CD14-positive monocyte (primary cell): Measurements from ENCODE around the gene TBX15. TPM values are rescaled to one million over a fixed set of nuclear protein-coding genes. Genes with fewer than 3 reads are reported as not detected.

Experiments used
- DNase-seq, 3 donors: peaks; one replicate each; pipeline ENCODE4 v3.0.0-alpha.2; 2011 to 2022
- H2AFZ ChIP-seq: 2 replicates; pipeline ENCODE4 v1.6.0; 2012; ENCODE audit warnings: mild to moderate bottlenecking, low read depth, low read length, inconsistent platforms; ENCODE audit not compliant: insufficient read depth, poor library complexity, severe bottlenecking
- H3K27ac ChIP-seq, 2 donors: 1 replicate in 1 of 2; 2 replicates in 1 of 2; pipeline ENCODE4 v1.5.1; 2012 to 2013; ENCODE audit warnings: low read length in 2 of 2, control low read depth in 1 of 2, inconsistent platforms in 1 of 2, low read depth in 1 of 2, mild to moderate bottlenecking in 1 of 2
- H3K27me3 ChIP-seq, 2 donors: one replicate each; pipeline versions ENCODE4 v1.6.0 to v1.6.1; 2011 to 2013; ENCODE audit warnings: low read length in 2 of 2; ENCODE audit not compliant: control insufficient read depth in 2 of 2, insufficient read depth in 2 of 2
- H3K36me3 ChIP-seq, 2 donors: replicated peaks in 1 of 2; 1 replicate in 1 of 2; 2 replicates in 1 of 2; pipeline versions ENCODE4 v1.5.1 to v1.6.1; 2012 to 2013; ENCODE audit warnings: low read length in 2 of 2, control low read depth in 1 of 2, inconsistent platforms in 1 of 2, mild to moderate bottlenecking in 1 of 2; ENCODE audit not compliant: insufficient read depth in 2 of 2, control insufficient read depth in 1 of 2
- H3K4me1 ChIP-seq, 2 donors: 1 replicate in 1 of 2; 2 replicates in 1 of 2; pipeline versions ENCODE4 v1.5.1 to v1.6.1; 2012 to 2013; ENCODE audit warnings: low read length in 2 of 2, control low read depth in 1 of 2, inconsistent platforms in 1 of 2, mild to moderate bottlenecking in 1 of 2, moderate library complexity in 1 of 2; ENCODE audit not compliant: insufficient read depth in 2 of 2, control insufficient read depth in 1 of 2
- H3K4me2 ChIP-seq: replicated peaks from 2 replicates; pipeline ENCODE3; 2012; ENCODE audit warnings: low read length, moderate library complexity, mild to moderate bottlenecking; ENCODE audit not compliant: poor library complexity, severe bottlenecking; ENCODE audit errors: extremely low read depth
- H3K4me3 ChIP-seq, 3 experiments: fragments of 200-600 bp in 1 of 3; sonication (generic) in 1 of 3; replicated peaks in 1 of 3; 1 replicate in 2 of 3; 2 replicates in 1 of 3; pipeline ENCODE4 v1.5.1; 2011 to 2013; ENCODE audit warnings: low read length in 3 of 3, mild to moderate bottlenecking in 3 of 3, control low read depth in 2 of 3, low read depth in 2 of 3, inconsistent platforms in 1 of 3, moderate library complexity in 1 of 3
- H3K79me2 ChIP-seq: 2 replicates; pipeline ENCODE4 v1.6.0; 2012; ENCODE audit warnings: mild to moderate bottlenecking, control low read depth, inconsistent platforms, low read length, moderate library complexity; ENCODE audit not compliant: insufficient read depth
- H3K9ac ChIP-seq: 2 replicates; pipeline ENCODE4 v1.6.0; 2017; ENCODE audit warnings: low read length, mild to moderate bottlenecking; ENCODE audit not compliant: insufficient read depth, poor library complexity, severe bottlenecking
- H3K9me3 ChIP-seq, 2 donors: replicated peaks in 1 of 2; 1 replicate in 1 of 2; 2 replicates in 1 of 2; pipeline versions ENCODE4 v1.5.1 to v1.6.1; 2012 to 2013; ENCODE audit warnings: low read length in 2 of 2, control low read depth in 1 of 2; ENCODE audit not compliant: control insufficient read depth in 1 of 2, insufficient read depth in 1 of 2
- H4K20me1 ChIP-seq: 2 replicates; pipeline ENCODE4 v1.6.0; 2012; ENCODE audit warnings: mild to moderate bottlenecking, low read length, control low read depth, moderate library complexity; ENCODE audit not compliant: insufficient read depth
- H3K27ac Mint-ChIP-seq, 7 donors: one replicate each; pipeline ENCODE4 v1.8.0; 2020; ENCODE audit warnings: mild to moderate bottlenecking in 7 of 7, mixed read lengths in 7 of 7, moderate library complexity in 6 of 7, inconsistent platforms in 2 of 7
- H3K27me3 Mint-ChIP-seq, 3 donors: one replicate each; pipeline ENCODE4 v1.8.0; 2021 to 2022; ENCODE audit warnings: low read depth in 3 of 3, mild to moderate bottlenecking in 3 of 3, mixed read lengths in 3 of 3, moderate library complexity in 3 of 3, inconsistent platforms in 1 of 3
- H3K36me3 Mint-ChIP-seq, 2 donors: one replicate each; pipeline ENCODE4 v1.8.0; 2020; ENCODE audit warnings: mixed read lengths in 2 of 2, inconsistent platforms in 1 of 2, mild to moderate bottlenecking in 1 of 2
- H3K4me1 Mint-ChIP-seq: one replicate; pipeline ENCODE4 v1.8.0; 2020; ENCODE audit warnings: mild to moderate bottlenecking, mixed read lengths
- H3K4me3 Mint-ChIP-seq, 2 donors: one replicate each; pipeline ENCODE4 v1.8.0; 2020; ENCODE audit warnings: mild to moderate bottlenecking in 2 of 2, mixed read lengths in 2 of 2, moderate library complexity in 1 of 2
- H3K9me3 Mint-ChIP-seq, 7 donors: one replicate each; pipeline ENCODE4 v1.8.0; 2020 to 2022; ENCODE audit warnings: mixed read lengths in 7 of 7, mild to moderate bottlenecking in 6 of 7, moderate library complexity in 6 of 7, inconsistent platforms in 2 of 7
- WGBS: methylation state at CpG from one replicate; pipeline ENCODE4 v1.1.5; 2013; ENCODE audit warnings: missing lambda C conversion rate; ENCODE audit not compliant: insufficient coverage; 5-methylcytosine and 5-hydroxymethylcytosine counted together
- intact Hi-C, 2 donors: fragments of 100-400 bp; cut with micrococcal nuclease; formaldehyde crosslinking; loops; one replicate each; pipeline versions ENCODE4 v1.15.0 to v1.15.1; 2023
- polyA plus RNA-seq, 3 donors: library from polyadenylated mRNA; depleted of rRNA in 1 of 3; unstranded in 2 of 3; stranded (reverse) in 1 of 3; fragments of 300-500 nt in 2 of 3; fragments of >200 nt in 1 of 3; fragmentation: Illumina TruSeq in 2 of 3; gene quantifications; 1 replicate in 2 of 3; 2 replicates in 1 of 3; pipeline ENCODE4 v1.2.3, GENCODE V29; 2012 to 2021
- TF ChIP-seq, protein P1 (sequence below): fragments of 200-600 bp; IDR thresholded peaks from one replicate; pipeline ENCODE4 v1.8.0; 2022; ENCODE audit warnings: antibody characterized with exemption, mild to moderate bottlenecking

The TBX15 gene
- polyA plus RNA-seq, 3 donors: not detected

DNA sequence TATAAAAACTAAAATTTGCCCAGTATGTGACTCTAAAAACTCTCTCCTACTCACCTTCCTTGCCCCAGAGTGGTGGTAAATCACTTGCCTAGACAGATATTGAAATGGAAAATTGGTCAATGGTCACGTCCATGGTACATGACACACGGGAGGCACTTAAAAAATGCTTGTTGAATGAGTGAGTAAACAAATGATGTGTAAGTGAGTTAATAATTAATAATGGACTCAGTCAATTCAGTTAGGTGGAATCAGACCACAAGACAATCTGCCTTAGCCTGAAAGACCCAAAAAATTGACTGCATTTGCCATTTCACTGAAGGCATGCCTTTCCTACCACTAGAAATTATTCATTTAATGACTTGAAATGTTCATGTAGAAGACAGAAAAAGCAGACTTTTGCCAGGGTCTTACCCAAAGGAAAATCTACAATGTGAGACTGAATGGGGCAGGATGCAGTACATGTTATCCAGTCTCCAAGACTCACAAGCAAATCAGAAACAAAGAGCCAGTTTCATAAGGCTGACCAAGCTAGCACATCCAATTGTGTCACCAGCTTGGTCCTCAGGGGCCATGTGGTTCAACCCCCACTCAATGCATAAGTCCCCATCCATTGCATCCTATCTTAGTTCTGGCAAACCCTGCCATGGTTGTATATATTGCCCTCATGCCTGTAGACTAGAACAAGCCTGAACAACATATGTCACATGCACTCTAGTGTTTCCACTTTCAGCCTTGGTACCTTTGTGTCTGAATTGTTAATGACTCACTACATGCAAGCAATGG lies 73.6 kb downstream of the TBX15 start:
- Histone ChIP-seq H3K4me2 (no peak overlapping the region), H3K4me1 (no peaks in the 10 kb centered on the region), H3K9me3 (no peaks in the 10 kb centered on the region), H3K79me2 (no peaks in the 10 kb centered on the region), H3K4me3 (no peak overlapping the region), H3K27me3 (no peaks in the 10 kb centered on the region), H2AFZ (no peak overlapping the region), H3K9ac (no peak overlapping the region), H4K20me1 (no peaks in the 10 kb centered on the region), H3K27ac (no peak overlapping the region), H3K36me3 (no peaks in the 10 kb centered on the region)
- TF ChIP-seq, protein P1, sequence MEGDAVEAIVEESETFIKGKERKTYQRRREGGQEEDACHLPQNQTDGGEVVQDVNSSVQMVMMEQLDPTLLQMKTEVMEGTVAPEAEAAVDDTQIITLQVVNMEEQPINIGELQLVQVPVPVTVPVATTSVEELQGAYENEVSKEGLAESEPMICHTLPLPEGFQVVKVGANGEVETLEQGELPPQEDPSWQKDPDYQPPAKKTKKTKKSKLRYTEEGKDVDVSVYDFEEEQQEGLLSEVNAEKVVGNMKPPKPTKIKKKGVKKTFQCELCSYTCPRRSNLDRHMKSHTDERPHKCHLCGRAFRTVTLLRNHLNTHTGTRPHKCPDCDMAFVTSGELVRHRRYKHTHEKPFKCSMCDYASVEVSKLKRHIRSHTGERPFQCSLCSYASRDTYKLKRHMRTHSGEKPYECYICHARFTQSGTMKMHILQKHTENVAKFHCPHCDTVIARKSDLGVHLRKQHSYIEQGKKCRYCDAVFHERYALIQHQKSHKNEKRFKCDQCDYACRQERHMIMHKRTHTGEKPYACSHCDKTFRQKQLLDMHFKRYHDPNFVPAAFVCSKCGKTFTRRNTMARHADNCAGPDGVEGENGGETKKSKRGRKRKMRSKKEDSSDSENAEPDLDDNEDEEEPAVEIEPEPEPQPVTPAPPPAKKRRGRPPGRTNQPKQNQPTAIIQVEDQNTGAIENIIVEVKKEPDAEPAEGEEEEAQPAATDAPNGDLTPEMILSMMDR: no peak
- H3K27me3 Mint-ChIP-seq: no peaks in the 10 kb centered on the region
- no peaks in the 10 kb centered on the region for H3K36me3 Mint-ChIP-seq
- WGBS: no CpG with 5 or more reads among the region's 2 CpGs
- no peak for DNase-seq
- H3K9me3 Mint-ChIP-seq: peaks cover 0 to 6% (median 2%) of the 10 kb centered on the region in 7 donors
- H3K4me1 Mint-ChIP-seq: no peaks in the 10 kb centered on the region
- intact Hi-C loops: no loop called here
- no peak overlapping the region for H3K27ac Mint-ChIP-seq
- H3K4me3 Mint-ChIP-seq: no peak overlapping the region

DNA sequence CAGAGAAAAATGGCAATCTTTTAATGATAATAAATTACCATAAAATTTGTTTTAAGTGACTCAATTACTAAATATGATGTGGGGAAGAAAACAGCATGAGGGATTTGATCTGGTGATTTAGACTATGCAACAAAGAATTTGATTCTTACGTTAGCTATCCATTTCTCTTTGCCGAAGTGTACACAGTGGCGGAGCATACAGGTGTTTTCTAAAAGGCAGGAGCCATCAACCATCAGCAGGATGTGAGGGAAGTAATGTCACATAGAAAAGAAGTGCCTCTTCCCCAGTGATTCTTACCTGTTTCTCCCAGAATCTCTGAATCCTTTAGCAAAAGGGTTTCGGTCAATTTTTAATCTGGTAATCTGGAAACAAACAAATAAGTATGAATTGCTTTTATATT lies 74.3 kb downstream of the TBX15 start:
- H3K4me2 ChIP-seq: no peak overlapping the region
- H3K36me3 ChIP-seq: no peaks in the 10 kb centered on the region
- no peak overlapping the region for H2AFZ ChIP-seq
- no peak overlapping the region for H3K27ac Mint-ChIP-seq
- H3K4me3 Mint-ChIP-seq: no peak overlapping the region
- peaks cover 0 to 9% (median 3%) of the 10 kb centered on the region in 7 donors for H3K9me3 Mint-ChIP-seq
- TF ChIP-seq, protein P1: no peak
- H3K27ac ChIP-seq: no peak overlapping the region
- no peak overlapping the region for H3K4me3 ChIP-seq
- no peaks in the 10 kb centered on the region for H3K4me1 ChIP-seq
- H3K79me2 ChIP-seq: no peaks in the 10 kb centered on the region
- WGBS: no CpG with 5 or more reads among the region's 4 CpGs
- no peaks in the 10 kb centered on the region for H3K27me3 ChIP-seq
- DNase-seq: no peak
- H3K36me3 Mint-ChIP-seq: no peaks in the 10 kb centered on the region
- H3K9ac ChIP-seq: no peak overlapping the region
- H4K20me1 ChIP-seq: no peaks in the 10 kb centered on the region
- H3K9me3 ChIP-seq: no peaks in the 10 kb centered on the region
- intact Hi-C loops: no loop called here
- H3K4me1 Mint-ChIP-seq: no peaks in the 10 kb centered on the region
- H3K27me3 Mint-ChIP-seq: no peaks in the 10 kb centered on the region
